Measurements from ENCODE around the gene TRANK1. TPM values are rescaled to one million over a fixed set of nuclear protein-coding genes. Genes with fewer than 3 reads are reported as not detected.
"Not testable (repeated sequence)": the region's sequence is repeated elsewhere in the genome, so short reads cannot be mapped to it uniquely, and the experiment has no call there.

The TRANK1 gene
- polyA plus RNA-seq, 1 donor: 10.7 TPM

DNA sequence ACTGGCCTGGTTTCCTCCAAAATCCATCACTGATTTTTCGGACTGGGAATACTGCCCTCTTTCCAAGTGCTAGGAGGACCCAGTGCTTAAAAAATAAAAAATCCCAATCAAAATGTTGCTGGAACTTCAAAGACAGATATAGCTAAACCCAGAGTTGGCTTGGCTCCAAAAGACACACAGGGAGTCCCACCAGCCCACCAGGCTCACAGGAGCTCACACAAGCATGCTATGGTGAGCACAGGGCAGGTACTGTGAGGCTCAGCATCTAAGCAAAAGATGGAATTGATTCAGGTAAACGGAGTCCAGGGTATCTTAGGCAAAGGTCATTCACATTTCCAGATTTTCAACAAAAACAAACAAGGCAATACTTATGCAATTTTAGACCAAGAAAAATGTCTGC is 3.7 kb downstream of the TRANK1 start:
- H3K27me3 ChIP-seq (ENCODE audit: control insufficient read depth, insufficient read depth, low read length): peaks cover 22% of the 10 kb centered on the region
- peaks cover 3% of the 10 kb centered on the region for H3K9me3 ChIP-seq (ENCODE audit: control insufficient read depth, low read depth, low read length)
- no peak overlapping the region for H3K27ac ChIP-seq (ENCODE audit: low read length)
- no peak for DNase-seq
- 100% methylated on average over 1 of the region's 2 CpGs for WGBS (ENCODE audit: insufficient coverage, low lambda C conversion rate)
- H3K36me3 ChIP-seq (ENCODE audit: control insufficient read depth, insufficient read depth, low read length): no peaks in the 10 kb centered on the region
- H3K4me1 ChIP-seq (ENCODE audit: control insufficient read depth, insufficient read depth, low read length): peaks cover 9% of the 10 kb centered on the region
- H3K4me3 ChIP-seq (ENCODE audit: low read length): no peak overlapping the region

DNA sequence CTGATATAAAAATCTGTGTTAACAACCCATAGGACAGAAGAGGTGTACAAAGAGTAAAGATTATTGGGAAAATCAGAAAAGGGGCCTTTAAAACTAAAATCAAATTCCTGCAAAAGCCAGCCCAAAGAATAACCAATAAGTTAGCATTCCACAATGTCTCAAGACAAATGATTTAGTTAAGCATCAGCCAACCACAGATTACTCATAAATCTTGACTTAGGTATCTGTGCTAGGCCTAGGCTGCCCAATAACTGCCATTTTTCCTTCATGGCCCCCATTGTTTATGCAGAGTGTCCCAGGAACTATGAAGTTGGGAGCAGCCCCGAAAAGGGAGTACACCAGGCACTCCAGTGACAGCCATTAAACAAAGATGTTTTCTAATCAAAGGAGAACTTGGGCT is 7.4 kb downstream of the TRANK1 start:
- no peaks in the 10 kb centered on the region for H3K27me3 ChIP-seq (ENCODE audit: control insufficient read depth, insufficient read depth, low read length)
- WGBS (ENCODE audit: insufficient coverage, low lambda C conversion rate): no CpG with 5 or more reads among the region's 1 CpG
- DNase-seq: no peak
- H3K9me3 ChIP-seq (ENCODE audit: control insufficient read depth, low read depth, low read length): no peaks in the 10 kb centered on the region
- no peaks in the 10 kb centered on the region for H3K36me3 ChIP-seq (ENCODE audit: control insufficient read depth, insufficient read depth, low read length)
- no peak overlapping the region for H3K27ac ChIP-seq (ENCODE audit: low read length)
- H3K4me1 ChIP-seq (ENCODE audit: control insufficient read depth, insufficient read depth, low read length): peaks cover 3% of the 10 kb centered on the region
- H3K4me3 ChIP-seq (ENCODE audit: low read length): no peak overlapping the region

DNA sequence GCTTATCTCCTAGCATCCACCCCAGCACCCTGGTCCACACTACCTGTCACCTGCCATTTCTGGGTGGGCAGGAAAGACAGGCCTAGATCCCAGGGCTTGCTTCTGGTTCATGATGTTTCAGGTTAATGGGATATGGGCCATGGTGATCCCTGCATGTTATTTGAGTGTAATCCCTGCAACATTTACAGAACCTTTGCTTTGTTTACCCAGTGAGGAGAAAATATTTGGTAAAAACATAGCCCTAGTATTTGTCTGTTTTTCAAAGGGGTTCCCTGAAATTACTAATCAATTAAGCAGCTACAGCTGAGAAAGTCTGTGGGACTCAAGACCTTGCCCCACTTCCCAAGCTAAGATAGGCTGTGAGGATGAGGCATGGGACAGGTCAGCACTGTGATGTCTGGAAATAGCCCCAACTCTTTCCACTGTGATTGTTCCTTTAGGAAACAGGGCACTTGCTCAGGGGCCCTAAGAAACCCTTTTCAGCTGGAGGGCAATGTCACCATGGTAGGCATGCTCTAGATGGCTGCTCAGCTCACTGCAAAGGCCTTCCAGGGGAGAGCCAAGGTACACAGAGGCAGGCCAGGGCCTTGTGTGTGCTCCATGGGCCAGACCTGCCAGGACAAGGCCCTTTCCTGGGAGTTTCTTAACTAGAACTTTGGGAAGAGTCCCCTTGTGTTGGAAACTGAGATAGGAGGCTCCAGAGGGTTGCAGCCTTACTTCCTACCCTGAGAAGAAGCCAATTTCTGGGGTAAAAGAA is 11.1 kb downstream of the TRANK1 start:
- H3K36me3 ChIP-seq (ENCODE audit: control insufficient read depth, insufficient read depth, low read length): no peaks in the 10 kb centered on the region

DNA sequence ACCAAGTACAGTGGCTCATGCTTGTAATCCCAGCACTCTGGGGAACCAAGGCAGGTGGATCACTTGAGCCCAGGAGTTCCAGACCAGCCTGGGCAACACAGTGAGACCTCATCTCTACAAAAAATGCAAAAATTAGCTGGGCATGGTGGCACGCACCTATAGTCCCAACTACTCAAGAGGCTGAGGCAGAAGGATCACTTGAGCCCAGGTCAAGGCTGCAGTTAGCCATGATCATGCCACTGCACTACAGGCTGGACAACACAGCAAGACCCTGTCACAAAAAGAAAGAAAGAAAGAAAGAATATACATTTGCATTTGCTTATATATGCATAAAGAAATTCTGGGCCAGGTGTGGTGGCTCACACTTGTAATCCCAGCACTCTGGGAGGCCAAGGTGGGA is 13.4 kb downstream of the TRANK1 start:
- not testable (repeated sequence) for DNase-seq; H3K27ac ChIP-seq (ENCODE audit: low read length); H3K4me1 ChIP-seq (ENCODE audit: control insufficient read depth, insufficient read depth, low read length); H3K4me3 ChIP-seq (ENCODE audit: low read length); H3K36me3 ChIP-seq (ENCODE audit: control insufficient read depth, insufficient read depth, low read length); H3K27me3 ChIP-seq (ENCODE audit: control insufficient read depth, insufficient read depth, low read length); H3K9me3 ChIP-seq (ENCODE audit: control insufficient read depth, low read depth, low read length)
- no CpG with 5 or more reads among the region's 1 CpG for WGBS (ENCODE audit: insufficient coverage, low lambda C conversion rate)

More for the DNA sequence above, 11.1 kb downstream of the TRANK1 start:
- no peak for DNase-seq
- H3K4me3 ChIP-seq (ENCODE audit: low read length): no peak overlapping the region
- H3K9me3 ChIP-seq (ENCODE audit: control insufficient read depth, low read depth, low read length): no peaks in the 10 kb centered on the region
- H3K27ac ChIP-seq (ENCODE audit: low read length): no peak overlapping the region
- no peaks in the 10 kb centered on the region for H3K27me3 ChIP-seq (ENCODE audit: control insufficient read depth, insufficient read depth, low read length)
- peaks cover 3% of the 10 kb centered on the region for H3K4me1 ChIP-seq (ENCODE audit: control insufficient read depth, insufficient read depth, low read length)

DNA sequence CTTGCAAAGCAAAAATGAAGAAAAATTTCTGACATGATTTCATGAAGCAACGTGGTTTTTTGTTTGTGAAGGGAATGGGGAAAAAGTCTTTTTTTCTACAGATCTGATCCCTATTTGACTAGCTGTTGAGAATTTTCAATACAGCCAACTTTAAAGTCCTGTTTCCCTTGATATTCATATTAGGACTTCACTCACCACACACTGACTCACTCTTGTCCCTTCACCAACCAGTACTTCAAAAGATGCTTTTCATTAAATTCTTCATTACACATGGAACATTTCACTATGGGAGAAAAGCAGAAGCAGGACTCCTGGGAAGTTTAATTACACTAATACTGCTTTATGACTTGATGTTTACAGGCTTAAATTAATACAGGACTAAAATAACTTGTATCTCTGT is 16.6 kb downstream of the TRANK1 start:
- H3K27me3 ChIP-seq (ENCODE audit: control insufficient read depth, insufficient read depth, low read length): no peaks in the 10 kb centered on the region
- H3K4me3 ChIP-seq (ENCODE audit: low read length): no peak overlapping the region
- 80% methylated on average over 1 of the region's 1 CpG for WGBS (ENCODE audit: insufficient coverage, low lambda C conversion rate)
- DNase-seq: no peak
- H3K9me3 ChIP-seq (ENCODE audit: control insufficient read depth, low read depth, low read length): no peaks in the 10 kb centered on the region
- H3K27ac ChIP-seq (ENCODE audit: low read length): no peak overlapping the region
- H3K4me1 ChIP-seq (ENCODE audit: control insufficient read depth, insufficient read depth, low read length): peaks cover 4% of the 10 kb centered on the region
- no peaks in the 10 kb centered on the region for H3K36me3 ChIP-seq (ENCODE audit: control insufficient read depth, insufficient read depth, low read length)

- Histone ChIP-seq H3K27ac (ENCODE audit: low read length) (no peak overlapping the region), H3K9me3 (ENCODE audit: control insufficient read depth, low read depth, low read length) (peaks cover 2% of the 10 kb centered on the region), H3K4me3 (ENCODE audit: low read length) (no peak overlapping the region), H3K4me1 (ENCODE audit: control insufficient read depth, insufficient read depth, low read length) (peaks cover 4% of the 10 kb centered on the region), H3K27me3 (ENCODE audit: control insufficient read depth, insufficient read depth, low read length) (no peaks in the 10 kb centered on the region), H3K36me3 (ENCODE audit: control insufficient read depth, insufficient read depth, low read length) (no peaks in the 10 kb centered on the region)
- DNase-seq: no peak
- 50% methylated on average over 2 of the region's 6 CpGs for WGBS (ENCODE audit: insufficient coverage, low lambda C conversion rate)
Observed at GRCh38 chr3:36926292-36926897, 18.5 kb downstream of the TRANK1 start.

DNA sequence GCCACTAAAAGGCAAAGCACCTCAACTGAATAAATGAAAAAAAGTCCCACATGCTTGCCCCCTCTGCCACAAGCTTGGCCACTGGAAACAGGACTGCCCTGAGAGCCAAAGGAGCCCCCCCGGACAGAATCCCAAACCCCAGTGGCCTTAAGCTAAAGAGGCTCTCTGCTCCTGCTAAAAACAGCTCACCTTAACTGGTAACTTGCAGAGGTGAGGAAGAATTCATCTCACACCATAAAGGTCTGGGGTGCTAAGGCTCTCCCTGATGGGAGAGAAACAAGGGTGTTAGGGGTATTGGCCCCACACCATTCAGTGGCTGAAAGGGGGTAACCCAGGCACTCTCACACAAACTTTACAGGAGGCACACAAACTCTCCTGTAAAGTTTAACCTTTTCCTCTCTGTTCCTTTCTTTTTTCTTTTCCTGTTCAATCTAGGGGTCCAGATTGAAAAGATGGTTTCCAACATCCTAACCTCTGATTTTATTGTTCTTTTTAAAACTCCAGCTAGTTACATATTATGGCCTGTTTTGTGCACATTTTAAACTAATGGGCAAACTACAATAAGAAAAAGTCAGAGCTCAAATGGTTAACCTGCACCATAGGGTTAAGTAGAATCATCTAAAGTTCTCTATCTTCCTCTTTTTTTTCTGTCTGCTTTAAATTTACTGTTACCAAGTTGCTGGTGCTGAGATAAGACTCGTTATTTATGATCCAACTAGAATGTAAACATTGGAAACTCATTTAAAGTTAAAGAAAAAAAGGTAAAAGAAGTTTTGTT is 19.9 kb downstream of the TRANK1 start:
- no peak for DNase-seq
- Histone ChIP-seq H3K27me3 (ENCODE audit: control insufficient read depth, insufficient read depth, low read length) (no peaks in the 10 kb centered on the region), H3K27ac (ENCODE audit: low read length) (no peak overlapping the region), H3K9me3 (ENCODE audit: control insufficient read depth, low read depth, low read length) (peaks cover 8% of the 10 kb centered on the region), H3K4me1 (ENCODE audit: control insufficient read depth, insufficient read depth, low read length) (peaks cover 4% of the 10 kb centered on the region), H3K36me3 (ENCODE audit: control insufficient read depth, insufficient read depth, low read length) (no peaks in the 10 kb centered on the region), H3K4me3 (ENCODE audit: low read length) (no peak overlapping the region)
- 0% methylated on average over 1 of the region's 2 CpGs for WGBS (ENCODE audit: insufficient coverage, low lambda C conversion rate)

GRCh38 chr3:36923981-36924743 is 20.7 kb downstream of the TRANK1 start:
- H3K27me3 ChIP-seq (ENCODE audit: control insufficient read depth, insufficient read depth, low read length): no peaks in the 10 kb centered on the region
- DNase-seq: no peak
- peaks cover 8% of the 10 kb centered on the region for H3K9me3 ChIP-seq (ENCODE audit: control insufficient read depth, low read depth, low read length)
- H3K36me3 ChIP-seq (ENCODE audit: control insufficient read depth, insufficient read depth, low read length): no peaks in the 10 kb centered on the region
- H3K4me1 ChIP-seq (ENCODE audit: control insufficient read depth, insufficient read depth, low read length): peaks cover 4% of the 10 kb centered on the region
- H3K27ac ChIP-seq (ENCODE audit: low read length): no peak overlapping the region
- no CpG with 5 or more reads among the region's 11 CpGs for WGBS (ENCODE audit: insufficient coverage, low lambda C conversion rate)
- no peak overlapping the region for H3K4me3 ChIP-seq (ENCODE audit: low read length)

DNA sequence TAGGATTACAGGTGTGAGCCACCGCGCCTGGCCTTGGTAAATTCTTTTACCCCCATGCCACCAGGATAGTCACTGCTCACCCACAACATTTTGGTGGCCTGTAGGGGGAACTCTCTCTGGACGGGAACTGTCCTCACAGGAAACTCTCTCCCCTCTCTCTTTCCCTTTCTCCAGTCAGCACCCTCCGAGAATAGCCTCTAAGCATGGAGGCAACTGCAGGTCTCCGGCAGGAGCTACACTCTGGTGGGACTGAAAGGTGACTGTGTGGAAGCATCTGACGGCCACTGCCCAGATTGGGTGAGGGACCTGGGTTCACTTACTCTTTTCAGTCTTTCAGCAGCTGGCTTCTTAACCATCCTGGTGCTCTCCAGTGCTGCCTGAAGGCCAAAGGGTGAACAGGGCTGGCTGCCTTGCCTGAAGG is 21.3 kb downstream of the TRANK1 start:
- Histone ChIP-seq H3K36me3 (ENCODE audit: control insufficient read depth, insufficient read depth, low read length) (no peaks in the 10 kb centered on the region), H3K9me3 (ENCODE audit: control insufficient read depth, low read depth, low read length) (peaks cover 8% of the 10 kb centered on the region), H3K4me3 (ENCODE audit: low read length) (no peak overlapping the region), H3K27me3 (ENCODE audit: control insufficient read depth, insufficient read depth, low read length) (no peaks in the 10 kb centered on the region), H3K27ac (ENCODE audit: low read length) (no peak overlapping the region), H3K4me1 (ENCODE audit: control insufficient read depth, insufficient read depth, low read length) (peaks cover 4% of the 10 kb centered on the region)
- WGBS (ENCODE audit: insufficient coverage, low lambda C conversion rate): no CpG with 5 or more reads among the region's 6 CpGs
- DNase-seq: no peak

- no peak for DNase-seq
- 92% methylated on average over 2 of the region's 7 CpGs for WGBS (ENCODE audit: insufficient coverage, low lambda C conversion rate)
- H3K4me1 ChIP-seq (ENCODE audit: control insufficient read depth, insufficient read depth, low read length): peaks cover 4% of the 10 kb centered on the region
- no peaks in the 10 kb centered on the region for H3K27me3 ChIP-seq (ENCODE audit: control insufficient read depth, insufficient read depth, low read length)
- no peak overlapping the region for H3K4me3 ChIP-seq (ENCODE audit: low read length)
- H3K36me3 ChIP-seq (ENCODE audit: control insufficient read depth, insufficient read depth, low read length): no peaks in the 10 kb centered on the region
- peaks cover 8% of the 10 kb centered on the region for H3K9me3 ChIP-seq (ENCODE audit: control insufficient read depth, low read depth, low read length)
- H3K27ac ChIP-seq (ENCODE audit: low read length): no peak overlapping the region
Observed at GRCh38 chr3:36920884-36921567, 23.8 kb downstream of the TRANK1 start.

Data from large intestine (tissue), 3 donors.